H9 (cell line): Measurements from ENCODE around the gene DTX4. TPM values are rescaled to one million over a fixed set of nuclear protein-coding genes. Genes with fewer than 3 reads are reported as not detected.

Source experiments
- DNase-seq: peaks from one replicate; pipeline ENCODE4 v3.0.0-alpha.2; 2017
- H2AFZ ChIP-seq: one replicate; pipeline ENCODE4 v1.6.1; 2013; ENCODE audit warnings: mild to moderate bottlenecking, low read length, control low read depth, moderate library complexity
- H2AK5ac ChIP-seq: 2 replicates; pipeline ENCODE4 v1.6.1; 2013; ENCODE audit warnings: low read length, control low read depth, mixed read lengths; ENCODE audit not compliant: insufficient read length
- H2BK120ac ChIP-seq: one replicate; pipeline ENCODE4 v1.6.1; 2013; ENCODE audit warnings: low read depth, mild to moderate bottlenecking, low read length, control low read depth, inconsistent platforms; ENCODE audit not compliant: poor library complexity, severe bottlenecking
- H2BK12ac ChIP-seq: 2 replicates; pipeline ENCODE4 v1.6.1; 2013; ENCODE audit warnings: low read length, control low read depth, mixed read lengths, low read depth; ENCODE audit not compliant: insufficient read length
- H2BK15ac ChIP-seq: 2 replicates; pipeline ENCODE4 v1.6.1; 2013; ENCODE audit warnings: low read depth, low read length, control low read depth
- H2BK20ac ChIP-seq: one replicate; pipeline ENCODE4 v1.6.1; 2013; ENCODE audit warnings: low read depth, mild to moderate bottlenecking, low read length, control low read depth, inconsistent platforms; ENCODE audit not compliant: poor library complexity, severe bottlenecking
- H2BK5ac ChIP-seq: 2 replicates; pipeline ENCODE4 v1.6.1; 2013; ENCODE audit warnings: low read length, control low read depth, mixed read lengths; ENCODE audit not compliant: insufficient read length
- H3K14ac ChIP-seq: 2 replicates; pipeline ENCODE4 v1.6.1; 2013; ENCODE audit warnings: low read length, control low read depth; ENCODE audit not compliant: insufficient read depth
- H3K18ac ChIP-seq: 2 replicates; pipeline ENCODE4 v1.6.1; 2013; ENCODE audit warnings: low read depth, mild to moderate bottlenecking, mixed read lengths, low read length, control low read depth; ENCODE audit not compliant: insufficient read length
- H3K23ac ChIP-seq: 2 replicates; pipeline ENCODE4 v1.6.1; 2013; ENCODE audit warnings: low read length, control low read depth, mixed read lengths, low read depth; ENCODE audit not compliant: insufficient read length
- H3K23me2 ChIP-seq: 2 replicates; pipeline ENCODE4 v1.6.1; 2013; ENCODE audit warnings: low read depth, mild to moderate bottlenecking, mixed read lengths, low read length, control low read depth; ENCODE audit not compliant: insufficient read length, poor library complexity, severe bottlenecking
- H3K27ac ChIP-seq: 2 replicates; pipeline ENCODE4 v1.5.1; 2013; ENCODE audit warnings: low read length, control low read depth, mixed read lengths, low read depth; ENCODE audit not compliant: insufficient read length
- H3K27me3 ChIP-seq: 2 replicates; pipeline ENCODE4 v1.6.1; 2013; ENCODE audit warnings: low read length, control low read depth, inconsistent platforms; ENCODE audit not compliant: insufficient read depth
- H3K4ac ChIP-seq: 2 replicates; pipeline ENCODE4 v1.6.1; 2013; ENCODE audit warnings: low read depth, mild to moderate bottlenecking, control low read depth, inconsistent platforms, low read length, moderate library complexity
- H3K4me1 ChIP-seq: 2 replicates; pipeline ENCODE4 v1.6.1; 2013; ENCODE audit warnings: low read length, control low read depth, inconsistent platforms; ENCODE audit not compliant: insufficient read depth
- H3K4me2 ChIP-seq: 2 replicates; pipeline ENCODE4 v1.6.1; 2013; ENCODE audit warnings: low read length, control low read depth, mixed read lengths; ENCODE audit not compliant: insufficient read length, insufficient read depth
- H3K56ac ChIP-seq: 2 replicates; pipeline ENCODE4 v1.6.1; 2013; ENCODE audit warnings: low read depth, mild to moderate bottlenecking, mixed read lengths, low read length, control low read depth; ENCODE audit not compliant: insufficient read length
- H3K79me1 ChIP-seq: 2 replicates; pipeline ENCODE4 v1.6.1; 2013; ENCODE audit warnings: low read depth, mild to moderate bottlenecking, moderate library complexity, low read length, control low read depth, inconsistent platforms; ENCODE audit not compliant: insufficient read depth, poor library complexity, severe bottlenecking
- H3K79me2 ChIP-seq: 2 replicates; pipeline ENCODE4 v1.6.1; 2013; ENCODE audit warnings: low read length, control low read depth, inconsistent platforms; ENCODE audit not compliant: insufficient read depth
- H3K9ac ChIP-seq: 2 replicates; pipeline ENCODE4 v1.6.1; 2013; ENCODE audit warnings: low read length, control low read depth, mixed read lengths; ENCODE audit not compliant: insufficient read length; ENCODE audit errors: extremely low read depth
- H3K9me3 ChIP-seq: one replicate; pipeline ENCODE4 v1.6.1; 2013; ENCODE audit warnings: low read depth, low read length, inconsistent platforms; ENCODE audit not compliant: control insufficient read depth
- H3T11ph ChIP-seq: one replicate; pipeline ENCODE4 v1.6.1; 2013; ENCODE audit warnings: mild to moderate bottlenecking, low read length, control low read depth, inconsistent platforms
- H4K20me1 ChIP-seq: one replicate; pipeline ENCODE4 v1.6.1; 2013; ENCODE audit not compliant: control insufficient read depth, insufficient read length, insufficient read depth
- H4K5ac ChIP-seq: 2 replicates; pipeline ENCODE4 v1.6.1; 2013; ENCODE audit warnings: low read depth, mild to moderate bottlenecking, mixed read lengths, low read length, control low read depth; ENCODE audit not compliant: insufficient read length
- H4K8ac ChIP-seq: replicated peaks from 2 replicates; pipeline ENCODE4 v1.6.1; 2013; ENCODE audit warnings: low read length, control low read depth, mixed read lengths, low read depth; ENCODE audit not compliant: insufficient read length
- H4K91ac ChIP-seq: 2 replicates; pipeline ENCODE4 v1.6.1; 2013; ENCODE audit warnings: low read depth, mild to moderate bottlenecking, moderate library complexity, mixed read lengths, low read length, control low read depth; ENCODE audit not compliant: insufficient read length
- H3K27ac Mint-ChIP-seq, 3 experiments: 2 replicates in 2 of 3; 3 replicates in 1 of 3; pipeline ENCODE4 v1.8.0; 2020 to 2021; ENCODE audit warnings: mixed read lengths in 3 of 3, mild to moderate bottlenecking in 1 of 3, moderate library complexity in 1 of 3
- H3K27me3 Mint-ChIP-seq: 2 replicates; pipeline ENCODE4 v1.8.0; 2021; ENCODE audit warnings: low read depth, mild to moderate bottlenecking, moderate library complexity, mixed read lengths
- H3K36me3 Mint-ChIP-seq, 3 experiments: 2 replicates in 2 of 3; 3 replicates in 1 of 3; pipeline ENCODE4 v1.8.0; 2020 to 2021; ENCODE audit warnings: low read depth in 3 of 3, mixed read lengths in 3 of 3; ENCODE audit not compliant: insufficient read depth in 1 of 3
- H3K4me1 Mint-ChIP-seq, 2 experiments: 2 replicates each; pipeline ENCODE4 v1.8.0; 2020; ENCODE audit warnings: mixed read lengths in 2 of 2
- H3K4me3 Mint-ChIP-seq, 2 experiments: 2 replicates in 1 of 2; 3 replicates in 1 of 2; pipeline ENCODE4 v1.8.0; 2020 to 2021; ENCODE audit warnings: mild to moderate bottlenecking in 2 of 2, mixed read lengths in 2 of 2, moderate library complexity in 1 of 2
- H3K9me3 Mint-ChIP-seq, 2 experiments: 2 replicates in 1 of 2; 3 replicates in 1 of 2; pipeline ENCODE4 v1.8.0; 2020; ENCODE audit warnings: mild to moderate bottlenecking in 2 of 2, mixed read lengths in 2 of 2, moderate library complexity in 1 of 2
- CTCF ChIP-seq: fragments of 200-600 bp; sonication (generic); conservative IDR thresholded peaks from 3 replicates; pipeline ENCODE4 v1.8.0; 2021; ENCODE audit warnings: antibody characterized with exemption, mild to moderate bottlenecking
- WGBS: extraction: QIAGEN DNeasy Blood & Tissue Kit; methylation state at CpG from one replicate; pipeline ENCODE4 v1.1.7; 2013; ENCODE audit warnings: missing lambda C conversion rate, low lambda C conversion rate, mixed read lengths; ENCODE audit not compliant: insufficient read length; ENCODE audit errors: extremely low coverage; 5-methylcytosine and 5-hydroxymethylcytosine counted together
- total RNA-seq: library from RNA; stranded (reverse); gene quantifications from 2 replicates; pipeline ENCODE4 v1.2.1, GENCODE V29; 2021

DTX4 gene
- total RNA-seq, 1 experiment from 2014 or later, result 13.0 TPM

GRCh38 chr11:59212222-59212621, 40.3 kb downstream of the DTX4 start:
- no peak for DNase-seq
- WGBS, result no CpG with 5 or more reads among the region's 7 CpGs
- no peak overlapping the region for H2AFZ ChIP-seq
- H3K27ac ChIP-seq, result no peak overlapping the region
- H4K5ac ChIP-seq, result no peak overlapping the region
- Mint-ChIP-seq H3K27ac (no peak overlapping the region), H3K4me1 (peaks cover 4 to 11% of the 10 kb centered on the region in 2 experiments), H3K27me3 (no peaks in the 10 kb centered on the region), H3K36me3 (peaks cover 0 to 3% (median 2%) of the 10 kb centered on the region in 3 experiments; a peak in 1 of 7 replicates), H3K4me3 (no peak overlapping the region), H3K9me3 (no peaks in the 10 kb centered on the region)
- no peak overlapping the region for H4K91ac ChIP-seq
- no peak for TF ChIP-seq CTCF
- H2BK120ac ChIP-seq, result no peak overlapping the region
- no peak overlapping the region for H3K14ac ChIP-seq
- no peak overlapping the region for H3K4ac ChIP-seq
- no peaks in the 10 kb centered on the region for H3K4me1 ChIP-seq
- H2BK12ac ChIP-seq, result no peak overlapping the region
- no peak overlapping the region for H3K56ac ChIP-seq
- no peak overlapping the region for H3K4me2 ChIP-seq
- H3K23ac ChIP-seq, result no peak overlapping the region
- H3T11ph ChIP-seq, result no peak overlapping the region
- H3K9me3 ChIP-seq, result no peaks in the 10 kb centered on the region
- no peak overlapping the region for H3K18ac ChIP-seq
- H3K9ac ChIP-seq, result no peak overlapping the region
- H4K8ac ChIP-seq, result no peak overlapping the region
- no peak overlapping the region for H2BK5ac ChIP-seq
- no peaks in the 10 kb centered on the region for H3K79me2 ChIP-seq
- no peak overlapping the region for H2AK5ac ChIP-seq
- no peak overlapping the region for H2BK20ac ChIP-seq
- H3K79me1 ChIP-seq, result no peaks in the 10 kb centered on the region
- no peaks in the 10 kb centered on the region for H3K23me2 ChIP-seq
- H3K27me3 ChIP-seq, result no peaks in the 10 kb centered on the region
- H2BK15ac ChIP-seq, result no peak overlapping the region
- H4K20me1 ChIP-seq, result no peaks in the 10 kb centered on the region
